OCI-LY7 (cell line): Measurements from ENCODE around the gene TMEM81. TPM values are rescaled to one million over a fixed set of nuclear protein-coding genes. Genes with fewer than 3 reads are reported as not detected.

Experiments used
- BruUV-seq: library from RNA; stranded (reverse); fragments of 400-500 nt; replicated peaks from 2 replicates; lab custom pipeline; 2021; lab: Mats Ljungman, UMichigan
- CTCF ChIA-PET: fragments of 300-600 bp; sonication (Branson Sonifier 250); formaldehyde crosslinking; loops from one replicate; lab custom pipeline; 2022; ENCODE audit warnings: antibody characterized with exemption; ENCODE audit not compliant: unreplicated experiment; lab: Charles Lee
- POLR2A ChIA-PET: fragments of 300-600 bp; sonication (Branson Sonifier 250); formaldehyde crosslinking; loops from one replicate; lab custom pipeline; 2022; ENCODE audit warnings: antibody characterized with exemption; lab: Charles Lee
- DNase-seq: peaks from one replicate; pipeline ENCODE4 v3.0.0-alpha.2; 2015; ENCODE audit warnings: low spot score
- H2AFZ ChIP-seq: fragments of 200-600 bp; sonication (generic), shearing (Covaris generic); 2 replicates; pipeline ENCODE4 v1.6.1; 2014; ENCODE audit warnings: mild to moderate bottlenecking, antibody characterized with exemption, low read length, moderate library complexity
- H3K27ac ChIP-seq: fragments of 200-600 bp; sonication (generic); 2 replicates; pipeline ENCODE4 v1.5.1; 2014; ENCODE audit warnings: mixed run types, low read depth, mild to moderate bottlenecking, moderate library complexity, low read length, inconsistent platforms; ENCODE audit not compliant: poor library complexity, severe bottlenecking
- H3K36me3 ChIP-seq: fragments of 200-600 bp; sonication (generic); 2 replicates; pipeline ENCODE4 v1.6.1; 2014; ENCODE audit warnings: mild to moderate bottlenecking, antibody characterized with exemption, low read length, moderate library complexity, mixed read lengths; ENCODE audit not compliant: insufficient read depth
- H3K4me1 ChIP-seq: fragments of 200-600 bp; sonication (generic); 2 replicates; pipeline ENCODE4 v1.5.1; 2014; ENCODE audit warnings: mild to moderate bottlenecking, low read length; ENCODE audit not compliant: insufficient read depth, poor library complexity, severe bottlenecking
- H3K4me2 ChIP-seq: fragments of 200-600 bp; sonication (generic); 2 replicates; pipeline ENCODE4 v1.6.1; 2014; ENCODE audit warnings: mild to moderate bottlenecking, low read length
- H3K4me3 ChIP-seq: fragments of 200-600 bp; sonication (generic); 2 replicates; pipeline ENCODE4 v1.5.1; 2014; ENCODE audit warnings: mild to moderate bottlenecking, low read depth, low read length; ENCODE audit not compliant: poor library complexity, severe bottlenecking
- H3K79me2 ChIP-seq: fragments of 200-600 bp; sonication (generic); 2 replicates; pipeline ENCODE4 v1.6.1; 2016; ENCODE audit warnings: low read depth, mild to moderate bottlenecking, low read length, moderate library complexity, mixed read lengths; ENCODE audit not compliant: insufficient read depth
- H3K9me2 ChIP-seq: fragments of 200-600 bp; sonication (generic); 2 replicates; pipeline ENCODE4 v1.6.1; 2016; ENCODE audit warnings: mild to moderate bottlenecking, low read length, mixed read lengths; ENCODE audit not compliant: insufficient read depth
- H3K9me3 ChIP-seq: fragments of 200-600 bp; sonication (generic); 2 replicates; pipeline ENCODE4 v1.6.1; 2014; ENCODE audit warnings: mild to moderate bottlenecking, mixed run types, low read length, mixed read lengths
- H4K20me1 ChIP-seq: fragments of 200-600 bp; sonication (generic); 2 replicates; pipeline ENCODE4 v1.6.1; 2014; ENCODE audit warnings: mild to moderate bottlenecking, antibody characterized with exemption, low read length, moderate library complexity, mixed read lengths; ENCODE audit not compliant: insufficient read depth
- CTCF ChIP-seq: fragments of 200-600 bp; sonication (generic); conservative IDR thresholded peaks from 2 replicates; pipeline ENCODE4 v1.5.1; 2014; ENCODE audit warnings: mild to moderate bottlenecking, antibody characterized with exemption, low read length, moderate library complexity, mixed read lengths
- EZH2phosphoT487 ChIP-seq: fragments of 200-600 bp; sonication (generic); IDR thresholded peaks from 2 replicates; pipeline ENCODE4 v1.6.1; 2018; ENCODE audit warnings: low read depth, borderline replicate concordance, mild to moderate bottlenecking, mixed run types, antibody characterized with exemption, low read length, moderate library complexity, mixed read lengths
- intact Hi-C: fragments of 100-400 bp; cut with micrococcal nuclease; formaldehyde crosslinking; loops from one replicate; pipeline ENCODE4 v1.10.0; 2022; ENCODE audit not compliant: unreplicated experiment
- total RNA-seq, 2 experiments: library from RNA; depleted of rRNA in 1 of 2; stranded (reverse); fragments of >200 nt in 1 of 2; shearing (Covaris generic) in 1 of 2; gene quantifications; 2 replicates each; pipeline ENCODE4 v1.2.3, GENCODE V29; 2014 to 2022

The TMEM81 gene
- total RNA-seq, 2 experiments from 2014 or later = 3.2 to 3.4 TPM

- CTCF ChIA-PET = no interaction called here
- no TSS peak for BruUV-seq
These were observed 43.8 kb upstream of the TMEM81 start for GRCh38 chr1:205128050-205128449.

GRCh38 chr1:205127646-205128045 lies 43.4 kb upstream of the TMEM81 start:
- H3K79me2 ChIP-seq = no peaks in the 10 kb centered on the region
- no peak overlapping the region for H2AFZ ChIP-seq
- intact Hi-C loops = loop anchor here (10.0 kb wide), 1 partner anchor 713 kb away; the partner anchor contains the start of gene PPP1R15B
- H3K9me2 ChIP-seq = no peaks in the 10 kb centered on the region
- H3K4me3 ChIP-seq = no peak overlapping the region
- H3K36me3 ChIP-seq = no peaks in the 10 kb centered on the region
- TF ChIP-seq EZH2phosphoT487 (no peak), CTCF (no peak)
- H3K4me1 ChIP-seq = peaks cover 18% of the 10 kb centered on the region
- ChIA-PET CTCF (no interaction called here), POLR2A (no interaction called here)
- H4K20me1 ChIP-seq = no peaks in the 10 kb centered on the region
- no peak for DNase-seq
- no peaks in the 10 kb centered on the region for H3K9me3 ChIP-seq
- no peak overlapping the region for H3K27ac ChIP-seq
- no peak overlapping the region for H3K4me2 ChIP-seq
- BruUV-seq = no TSS peak

More at GRCh38 chr1:205128050-205128449, 43.8 kb upstream of the TMEM81 start:
- intact Hi-C loops = loop anchor here (10.0 kb wide), 1 partner anchor 713 kb away; the partner anchor contains the start of gene PPP1R15B
- no peaks in the 10 kb centered on the region for H3K79me2 ChIP-seq
- POLR2A ChIA-PET = interaction anchor here (0.5 kb wide), 1 partner anchor 48 kb away, joined by 6 read pairs; no protein-coding TSS in a partner anchor
- H3K36me3 ChIP-seq = no peaks in the 10 kb centered on the region
- peaks cover 14% of the 10 kb centered on the region for H3K4me1 ChIP-seq
- H4K20me1 ChIP-seq = no peaks in the 10 kb centered on the region
- H3K9me3 ChIP-seq = no peaks in the 10 kb centered on the region
- no peak overlapping the region for H3K4me3 ChIP-seq
- TF ChIP-seq EZH2phosphoT487 (no peak), CTCF (no peak)
- no peak overlapping the region for H3K27ac ChIP-seq
- H2AFZ ChIP-seq = no peak overlapping the region
- H3K9me2 ChIP-seq = no peaks in the 10 kb centered on the region
- H3K4me2 ChIP-seq = no peak overlapping the region
- DNase-seq = no peak

GRCh38 chr1:205124726-205125125 lies 40.5 kb upstream of the TMEM81 start:
- Histone ChIP-seq H3K4me2 (peak overlapping the region; percentile 41), H4K20me1 (no peaks in the 10 kb centered on the region), H3K27ac (peak overlapping the region; percentile 12), H3K4me1 (peaks cover 31% of the 10 kb centered on the region), H3K9me3 (no peaks in the 10 kb centered on the region), H3K9me2 (no peaks in the 10 kb centered on the region), H2AFZ (peak overlapping the region; percentile 89), H3K4me3 (no peak overlapping the region), H3K79me2 (peaks cover 20% of the 10 kb centered on the region), H3K36me3 (no peaks in the 10 kb centered on the region)
- POLR2A ChIA-PET = interaction anchor here (0.7 to 0.9 kb wide), 5 partner anchors 12 to 930 kb away, joined by 3 to 4 read pairs (median 3); no protein-coding TSS in a partner anchor
- BruUV-seq = no TSS peak
- CTCF ChIA-PET = no interaction called here
- intact Hi-C loops = loop anchor here (5.0 to 10.0 kb wide), 5 partner anchors 103 to 1797 kb away; partner anchors contain the start of genes PPP1R15B and TMCC2
- peak; percentile 22 for DNase-seq
- TF ChIP-seq EZH2phosphoT487 (no peak), CTCF (no peak)
